H1 (cell line): ENCODE data around the gene HMCN1. TPM values are rescaled to one million over a fixed set of nuclear protein-coding genes. Genes with fewer than 3 reads are reported as not detected.

Experiments used
- CHD2 ChIP-seq: IDR thresholded peaks from 2 replicates; pipeline ENCODE4 v1.6.1; 2012; ENCODE audit warnings: low read length, improper control_type of control experiment
- EP300 ChIP-seq, 2 experiments: IDR thresholded peaks; 1 replicate in 1 of 2; 2 replicates in 1 of 2; pipeline ENCODE4 v1.6.1; 2011 to 2012; ENCODE audit warnings: low read depth in 2 of 2, low read length in 2 of 2, mild to moderate bottlenecking in 2 of 2, borderline replicate concordance in 1 of 2, inconsistent platforms in 1 of 2, moderate library complexity in 1 of 2
- KDM1A ChIP-seq: fragments of 200-600, 300-600 bp; sonication (generic); IDR thresholded peaks from 2 replicates; pipeline ENCODE4 v1.7.1; 2016; ENCODE audit warnings: mild to moderate bottlenecking, low read length, borderline replicate concordance
- PHF8 ChIP-seq: fragments of 200-600 bp; sonication (generic); conservative IDR thresholded peaks from 2 replicates; pipeline ENCODE4 v1.7.1; 2012; ENCODE audit warnings: low read depth, mild to moderate bottlenecking, inconsistent platforms, low read length, moderate library complexity
- TAF7 ChIP-seq: optimal IDR thresholded peaks from 2 replicates; pipeline ENCODE3; 2011; ENCODE audit warnings: low read depth, mild to moderate bottlenecking, inconsistent platforms, low read length, moderate library complexity, borderline replicate concordance
- polyA plus RNA-seq, 7 experiments: library from polyadenylated mRNA; depleted of rRNA in 3 of 7; stranded (reverse) in 5 of 7; unstranded in 2 of 7; fragments of >200 nt in 5 of 7; fragments of 200-250 nt in 2 of 7; gene quantifications; 1 replicate in 5 of 7; 2 replicates in 1 of 7; 4 replicates in 1 of 7; pipeline versions ENCODE4 v1.2.1 to v1.2.3, GENCODE V29; 2011 to 2013; ENCODE audit warnings: missing spikeins in 2 of 7, mixed read lengths in 2 of 7
- total RNA-seq: library from RNA; stranded (reverse); fragmentation: NEBNext Ultra II Directional; extraction: Animal tissue kit (Norgen Biotek cat#: 25700); gene quantifications from 2 replicates; pipeline ENCODE4 v1.2.1, GENCODE V29; 2021
- TF ChIP-seq, protein P1 (sequence below): fragments of 300-600 bp; sonication (generic); IDR thresholded peaks from 2 replicates; pipeline ENCODE4 v1.7.1; 2012; ENCODE audit warnings: low read length, moderate library complexity, mild to moderate bottlenecking, inconsistent platforms; ENCODE audit not compliant: insufficient replicate concordance
- TF ChIP-seq, protein P2 (sequence below): IDR thresholded peaks from 2 replicates; pipeline ENCODE4 v1.6.1; 2012; ENCODE audit warnings: inconsistent platforms
- TF ChIP-seq, protein P3 (sequence below): IDR thresholded peaks from 2 replicates; pipeline ENCODE4 v1.6.1; 2012; ENCODE audit warnings: low read length, inconsistent platforms

Gene HMCN1
- total and polyA plus RNA-seq, 2 of the 8 experiments (the other 6 are each of a cell fraction or from before 2014, with no cell fraction given), result 13.8 to 14.6 TPM

DNA sequence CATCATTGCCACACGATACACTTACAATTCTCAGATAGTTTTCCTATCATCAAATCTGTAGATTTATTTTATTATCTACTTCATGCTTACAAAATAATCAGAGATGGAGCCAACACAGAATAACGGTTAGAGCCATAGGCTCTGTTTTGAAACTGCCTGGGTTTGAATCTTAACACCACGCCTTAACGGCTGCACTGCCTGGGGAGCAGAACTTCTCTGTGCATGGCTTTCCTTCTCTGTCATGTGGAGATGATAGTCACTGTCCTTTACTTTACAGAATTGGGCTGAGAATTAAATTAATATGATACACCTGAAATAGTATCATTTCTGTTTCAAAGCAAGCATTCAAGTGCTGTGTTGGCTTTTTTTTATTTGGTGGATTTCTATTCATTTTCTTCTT is 177.8 kb downstream of the HMCN1 start (continued):
- TF ChIP-seq, protein P1, sequence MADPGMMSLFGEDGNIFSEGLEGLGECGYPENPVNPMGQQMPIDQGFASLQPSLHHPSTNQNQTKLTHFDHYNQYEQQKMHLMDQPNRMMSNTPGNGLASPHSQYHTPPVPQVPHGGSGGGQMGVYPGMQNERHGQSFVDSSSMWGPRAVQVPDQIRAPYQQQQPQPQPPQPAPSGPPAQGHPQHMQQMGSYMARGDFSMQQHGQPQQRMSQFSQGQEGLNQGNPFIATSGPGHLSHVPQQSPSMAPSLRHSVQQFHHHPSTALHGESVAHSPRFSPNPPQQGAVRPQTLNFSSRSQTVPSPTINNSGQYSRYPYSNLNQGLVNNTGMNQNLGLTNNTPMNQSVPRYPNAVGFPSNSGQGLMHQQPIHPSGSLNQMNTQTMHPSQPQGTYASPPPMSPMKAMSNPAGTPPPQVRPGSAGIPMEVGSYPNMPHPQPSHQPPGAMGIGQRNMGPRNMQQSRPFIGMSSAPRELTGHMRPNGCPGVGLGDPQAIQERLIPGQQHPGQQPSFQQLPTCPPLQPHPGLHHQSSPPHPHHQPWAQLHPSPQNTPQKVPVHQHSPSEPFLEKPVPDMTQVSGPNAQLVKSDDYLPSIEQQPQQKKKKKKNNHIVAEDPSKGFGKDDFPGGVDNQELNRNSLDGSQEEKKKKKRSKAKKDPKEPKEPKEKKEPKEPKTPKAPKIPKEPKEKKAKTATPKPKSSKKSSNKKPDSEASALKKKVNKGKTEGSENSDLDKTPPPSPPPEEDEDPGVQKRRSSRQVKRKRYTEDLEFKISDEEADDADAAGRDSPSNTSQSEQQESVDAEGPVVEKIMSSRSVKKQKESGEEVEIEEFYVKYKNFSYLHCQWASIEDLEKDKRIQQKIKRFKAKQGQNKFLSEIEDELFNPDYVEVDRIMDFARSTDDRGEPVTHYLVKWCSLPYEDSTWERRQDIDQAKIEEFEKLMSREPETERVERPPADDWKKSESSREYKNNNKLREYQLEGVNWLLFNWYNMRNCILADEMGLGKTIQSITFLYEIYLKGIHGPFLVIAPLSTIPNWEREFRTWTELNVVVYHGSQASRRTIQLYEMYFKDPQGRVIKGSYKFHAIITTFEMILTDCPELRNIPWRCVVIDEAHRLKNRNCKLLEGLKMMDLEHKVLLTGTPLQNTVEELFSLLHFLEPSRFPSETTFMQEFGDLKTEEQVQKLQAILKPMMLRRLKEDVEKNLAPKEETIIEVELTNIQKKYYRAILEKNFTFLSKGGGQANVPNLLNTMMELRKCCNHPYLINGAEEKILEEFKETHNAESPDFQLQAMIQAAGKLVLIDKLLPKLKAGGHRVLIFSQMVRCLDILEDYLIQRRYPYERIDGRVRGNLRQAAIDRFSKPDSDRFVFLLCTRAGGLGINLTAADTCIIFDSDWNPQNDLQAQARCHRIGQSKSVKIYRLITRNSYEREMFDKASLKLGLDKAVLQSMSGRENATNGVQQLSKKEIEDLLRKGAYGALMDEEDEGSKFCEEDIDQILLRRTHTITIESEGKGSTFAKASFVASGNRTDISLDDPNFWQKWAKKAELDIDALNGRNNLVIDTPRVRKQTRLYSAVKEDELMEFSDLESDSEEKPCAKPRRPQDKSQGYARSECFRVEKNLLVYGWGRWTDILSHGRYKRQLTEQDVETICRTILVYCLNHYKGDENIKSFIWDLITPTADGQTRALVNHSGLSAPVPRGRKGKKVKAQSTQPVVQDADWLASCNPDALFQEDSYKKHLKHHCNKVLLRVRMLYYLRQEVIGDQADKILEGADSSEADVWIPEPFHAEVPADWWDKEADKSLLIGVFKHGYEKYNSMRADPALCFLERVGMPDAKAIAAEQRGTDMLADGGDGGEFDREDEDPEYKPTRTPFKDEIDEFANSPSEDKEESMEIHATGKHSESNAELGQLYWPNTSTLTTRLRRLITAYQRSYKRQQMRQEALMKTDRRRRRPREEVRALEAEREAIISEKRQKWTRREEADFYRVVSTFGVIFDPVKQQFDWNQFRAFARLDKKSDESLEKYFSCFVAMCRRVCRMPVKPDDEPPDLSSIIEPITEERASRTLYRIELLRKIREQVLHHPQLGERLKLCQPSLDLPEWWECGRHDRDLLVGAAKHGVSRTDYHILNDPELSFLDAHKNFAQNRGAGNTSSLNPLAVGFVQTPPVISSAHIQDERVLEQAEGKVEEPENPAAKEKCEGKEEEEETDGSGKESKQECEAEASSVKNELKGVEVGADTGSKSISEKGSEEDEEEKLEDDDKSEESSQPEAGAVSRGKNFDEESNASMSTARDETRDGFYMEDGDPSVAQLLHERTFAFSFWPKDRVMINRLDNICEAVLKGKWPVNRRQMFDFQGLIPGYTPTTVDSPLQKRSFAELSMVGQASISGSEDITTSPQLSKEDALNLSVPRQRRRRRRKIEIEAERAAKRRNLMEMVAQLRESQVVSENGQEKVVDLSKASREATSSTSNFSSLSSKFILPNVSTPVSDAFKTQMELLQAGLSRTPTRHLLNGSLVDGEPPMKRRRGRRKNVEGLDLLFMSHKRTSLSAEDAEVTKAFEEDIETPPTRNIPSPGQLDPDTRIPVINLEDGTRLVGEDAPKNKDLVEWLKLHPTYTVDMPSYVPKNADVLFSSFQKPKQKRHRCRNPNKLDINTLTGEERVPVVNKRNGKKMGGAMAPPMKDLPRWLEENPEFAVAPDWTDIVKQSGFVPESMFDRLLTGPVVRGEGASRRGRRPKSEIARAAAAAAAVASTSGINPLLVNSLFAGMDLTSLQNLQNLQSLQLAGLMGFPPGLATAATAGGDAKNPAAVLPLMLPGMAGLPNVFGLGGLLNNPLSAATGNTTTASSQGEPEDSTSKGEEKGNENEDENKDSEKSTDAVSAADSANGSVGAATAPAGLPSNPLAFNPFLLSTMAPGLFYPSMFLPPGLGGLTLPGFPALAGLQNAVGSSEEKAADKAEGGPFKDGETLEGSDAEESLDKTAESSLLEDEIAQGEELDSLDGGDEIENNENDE, result no peak
- TF ChIP-seq, protein P2, sequence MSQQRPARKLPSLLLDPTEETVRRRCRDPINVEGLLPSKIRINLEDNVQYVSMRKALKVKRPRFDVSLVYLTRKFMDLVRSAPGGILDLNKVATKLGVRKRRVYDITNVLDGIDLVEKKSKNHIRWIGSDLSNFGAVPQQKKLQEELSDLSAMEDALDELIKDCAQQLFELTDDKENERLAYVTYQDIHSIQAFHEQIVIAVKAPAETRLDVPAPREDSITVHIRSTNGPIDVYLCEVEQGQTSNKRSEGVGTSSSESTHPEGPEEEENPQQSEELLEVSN, result no peak
- TF ChIP-seq PHF8 (no peak), TAF7 (no peak), CHD2 (no peak), EP300 (IDR thresholded peaks at IDR 0.05; ENCODE audit: borderline replicate concordance in 1 of 2, low read depth in 2 of 2, low read length in 2 of 2) (no peak), KDM1A (no peak)
- TF ChIP-seq, protein P3, sequence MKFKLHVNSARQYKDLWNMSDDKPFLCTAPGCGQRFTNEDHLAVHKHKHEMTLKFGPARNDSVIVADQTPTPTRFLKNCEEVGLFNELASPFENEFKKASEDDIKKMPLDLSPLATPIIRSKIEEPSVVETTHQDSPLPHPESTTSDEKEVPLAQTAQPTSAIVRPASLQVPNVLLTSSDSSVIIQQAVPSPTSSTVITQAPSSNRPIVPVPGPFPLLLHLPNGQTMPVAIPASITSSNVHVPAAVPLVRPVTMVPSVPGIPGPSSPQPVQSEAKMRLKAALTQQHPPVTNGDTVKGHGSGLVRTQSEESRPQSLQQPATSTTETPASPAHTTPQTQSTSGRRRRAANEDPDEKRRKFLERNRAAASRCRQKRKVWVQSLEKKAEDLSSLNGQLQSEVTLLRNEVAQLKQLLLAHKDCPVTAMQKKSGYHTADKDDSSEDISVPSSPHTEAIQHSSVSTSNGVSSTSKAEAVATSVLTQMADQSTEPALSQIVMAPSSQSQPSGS, result no peak
